IMR-90 (cell line): Measurements from ENCODE around the gene ALOX15. TPM values are rescaled to one million over a fixed set of nuclear protein-coding genes. Genes with fewer than 3 reads are reported as not detected.

ENCODE experiments used
- ATAC-seq: fragments of 200-7000 bp; cut with Tn5 transposase; 2 replicates; pipeline ENCODE4 v1.9.1; 2020; ENCODE audit warnings: low read depth, mild to moderate bottlenecking, moderate library complexity
- BruUV-seq: library from RNA; stranded (reverse); fragments of 400-500 nt; replicated peaks from 2 replicates; lab custom pipeline; 2021; lab: Mats Ljungman, UMichigan
- CTCF ChIA-PET: fragments of 300-600 bp; formaldehyde crosslinking; extraction: SDS; loops from one replicate; lab custom pipeline; 2021; ENCODE audit warnings: antibody characterized with exemption; lab: Yijun Ruan, JAX
- POLR2A ChIA-PET: fragments of 300-600 bp; sonication (Branson Sonifier 250); formaldehyde crosslinking; loops from one replicate; lab custom pipeline; 2022; ENCODE audit warnings: antibody characterized with exemption; ENCODE audit not compliant: unreplicated experiment; lab: Charles Lee
- DNase-seq: peaks from one replicate; pipeline ENCODE4 v3.0.0; 2013
- H2AFZ ChIP-seq: replicated peaks from 2 replicates; pipeline ENCODE3; 2013; ENCODE audit warnings: low read length, mild to moderate bottlenecking; ENCODE audit not compliant: poor library complexity
- H2AK5ac ChIP-seq: 2 replicates; pipeline ENCODE4 v1.6.1; 2013; ENCODE audit warnings: low read depth, low read length, inconsistent platforms
- H2AK9ac ChIP-seq: replicated peaks from 2 replicates; pipeline ENCODE3; 2013; ENCODE audit warnings: mild to moderate bottlenecking, low read depth, low read length, moderate library complexity; ENCODE audit not compliant: poor library complexity
- H2BK120ac ChIP-seq: 2 replicates; pipeline ENCODE4 v1.6.1; 2013; ENCODE audit warnings: low read depth, low read length, inconsistent platforms
- H2BK15ac ChIP-seq: 3 replicates; pipeline ENCODE4 v1.6.1; 2013; ENCODE audit warnings: low read depth, low read length, inconsistent platforms
- H2BK20ac ChIP-seq: 2 replicates; pipeline ENCODE4 v1.6.1; 2013; ENCODE audit warnings: low read depth, mild to moderate bottlenecking, inconsistent platforms, low read length, moderate library complexity
- H2BK5ac ChIP-seq: 2 replicates; pipeline ENCODE4 v1.6.1; 2013; ENCODE audit warnings: mild to moderate bottlenecking, low read depth, low read length, inconsistent platforms; ENCODE audit not compliant: poor library complexity, severe bottlenecking
- H3K14ac ChIP-seq: replicated peaks from 2 replicates; pipeline ENCODE4 v1.6.1; 2013; ENCODE audit warnings: low read depth, low read length, inconsistent platforms
- H3K18ac ChIP-seq: 2 replicates; pipeline ENCODE4 v1.6.1; 2013; ENCODE audit warnings: low read depth, low read length, control low read depth
- H3K23ac ChIP-seq: 2 replicates; pipeline ENCODE4 v1.6.1; 2013; ENCODE audit warnings: low read depth, low read length, inconsistent platforms
- H3K27ac ChIP-seq: 2 replicates; pipeline ENCODE4 v1.5.1; 2013; ENCODE audit warnings: mild to moderate bottlenecking, control low read depth, low read length; ENCODE audit not compliant: insufficient read depth
- H3K27me3 ChIP-seq: 2 replicates; pipeline ENCODE4 v1.6.1; 2013; ENCODE audit warnings: low read length; ENCODE audit not compliant: control insufficient read depth, insufficient read depth
- H3K36me3 ChIP-seq: 2 replicates; pipeline ENCODE4 v1.6.1; 2013; ENCODE audit warnings: low read length, mixed read lengths; ENCODE audit not compliant: control insufficient read depth, insufficient read depth
- H3K4ac ChIP-seq: 2 replicates; pipeline ENCODE4 v1.6.1; 2013; ENCODE audit warnings: low read depth, low read length, inconsistent platforms
- H3K4me1 ChIP-seq: 2 replicates; pipeline ENCODE4 v1.6.1; 2013; ENCODE audit warnings: low read length, mixed read lengths; ENCODE audit not compliant: control insufficient read depth, insufficient read depth
- H3K4me2 ChIP-seq: 2 replicates; pipeline ENCODE4 v1.6.1; 2013; ENCODE audit warnings: low read depth, mild to moderate bottlenecking, control low read depth, low read length, moderate library complexity
- H3K4me3 ChIP-seq: 2 replicates; pipeline ENCODE4 v1.5.1; 2013; ENCODE audit warnings: low read depth, mild to moderate bottlenecking, control low read depth, low read length, moderate library complexity; ENCODE audit not compliant: insufficient read depth
- H3K56ac ChIP-seq: 2 replicates; pipeline ENCODE4 v1.6.1; 2013; ENCODE audit warnings: low read length, inconsistent platforms; ENCODE audit not compliant: insufficient read depth; ENCODE audit errors: extremely low read depth
- H3K79me1 ChIP-seq, 2 experiments: 2 replicates each; pipeline ENCODE4 v1.6.1; 2013; ENCODE audit warnings: low read length in 2 of 2, inconsistent platforms in 1 of 2, low read depth in 1 of 2
- H3K9ac ChIP-seq: 2 replicates; pipeline ENCODE4 v1.6.1; 2013; ENCODE audit warnings: low read depth, low read length, control low read depth
- H3K9me1 ChIP-seq: 2 replicates; pipeline ENCODE4 v1.6.1; 2013; ENCODE audit warnings: low read length, inconsistent platforms; ENCODE audit not compliant: insufficient read depth
- H3K9me3 ChIP-seq: 2 replicates; pipeline ENCODE4 v1.6.1; 2013; ENCODE audit warnings: low read length; ENCODE audit not compliant: control insufficient read depth, insufficient read depth
- H4K20me1 ChIP-seq: 2 replicates; pipeline ENCODE4 v1.6.1; 2013; ENCODE audit warnings: low read length, inconsistent platforms; ENCODE audit not compliant: insufficient read depth
- H4K5ac ChIP-seq: 2 replicates; pipeline ENCODE4 v1.6.1; 2013; ENCODE audit warnings: mild to moderate bottlenecking, low read depth, low read length, control low read depth
- H4K8ac ChIP-seq, 2 experiments: 2 replicates each; pipeline ENCODE4 v1.6.1; 2013; ENCODE audit warnings: low read depth in 2 of 2, low read length in 2 of 2, control low read depth in 1 of 2, inconsistent platforms in 1 of 2
- H4K91ac ChIP-seq: 2 replicates; pipeline ENCODE4 v1.6.1; 2013; ENCODE audit warnings: low read depth, low read length, inconsistent platforms; ENCODE audit not compliant: insufficient read depth
- FOS ChIP-seq: fragments of 150-350 bp; IDR thresholded peaks from 2 replicates; pipeline ENCODE4 v1.6.1; 2016; ENCODE audit warnings: low read depth, low read length
- MAZ ChIP-seq: IDR thresholded peaks from 2 replicates; pipeline ENCODE4 v1.6.1; 2012; ENCODE audit warnings: low read depth, mild to moderate bottlenecking, low read length, improper control_type of control experiment, moderate library complexity, borderline replicate concordance
- MXI1 ChIP-seq: IDR thresholded peaks from 2 replicates; pipeline ENCODE4 v1.6.1; 2012; ENCODE audit warnings: low read depth, mild to moderate bottlenecking, low read length, moderate library complexity, borderline replicate concordance
- NFE2L2 ChIP-seq: fragments of 150-350 bp; IDR thresholded peaks from 2 replicates; pipeline ENCODE4 v1.6.1; 2016; ENCODE audit warnings: low read depth, mild to moderate bottlenecking, low read length
- POLR2A ChIP-seq: IDR thresholded peaks from 2 replicates; pipeline ENCODE4 v1.6.1; 2012; ENCODE audit warnings: mild to moderate bottlenecking, low read depth, low read length
- RCOR1 ChIP-seq: IDR thresholded peaks from 2 replicates; pipeline ENCODE4 v1.6.1; 2012; ENCODE audit warnings: mild to moderate bottlenecking, low read length, improper control_type of control experiment; ENCODE audit not compliant: insufficient replicate concordance
- RFX5 ChIP-seq: IDR thresholded peaks from 2 replicates; pipeline ENCODE4 v1.8.0; 2012; ENCODE audit warnings: low read depth, mild to moderate bottlenecking, low read length, moderate library complexity
- USF2 ChIP-seq: fragments of 150-350 bp; IDR thresholded peaks from 2 replicates; pipeline ENCODE4 v1.6.1; 2017; ENCODE audit warnings: mild to moderate bottlenecking, antibody characterized with exemption, low read length, low read depth
- WGBS, 2 experiments: methylation state at CpG; one replicate each; pipeline versions ENCODE4 v1.1.5 to v1.1.7; 2013; ENCODE audit warnings: missing lambda C conversion rate in 2 of 2; ENCODE audit not compliant: insufficient read length in 1 of 2; ENCODE audit errors: extremely low coverage in 2 of 2; 5-methylcytosine and 5-hydroxymethylcytosine counted together
- dilution Hi-C: fragments of 300-500 bp; cut with HindIII; formaldehyde crosslinking; loops from one replicate; pipeline ENCODE4 v1.14.3; 2018; ENCODE audit warnings: low sequenced_read_pairs; ENCODE audit not compliant: unreplicated experiment
- in situ Hi-C: fragments of 300-500 bp; cut with MboI; formaldehyde crosslinking; loops from 3 replicates; pipeline ENCODE4 v1.14.3; 2019; ENCODE audit warnings: low sequenced_read_pairs, inconsistent platforms, mixed read lengths
- intact Hi-C: fragments of 100-400 bp; cut with micrococcal nuclease; formaldehyde crosslinking; loops from 2 replicates; pipeline ENCODE4 v1.10.0; 2022
- polyA plus RNA-seq, 3 experiments: library from polyadenylated mRNA; depleted of rRNA; stranded (reverse); fragments of >200 nt; gene quantifications; 2 replicates each; pipeline ENCODE4 v1.2.3, GENCODE V29; 2012; ENCODE audit warnings: low replicate concordance in 1 of 3
- total RNA-seq: library from RNA; depleted of rRNA; stranded (reverse); fragments of >200 nt; gene quantifications from 2 replicates; pipeline ENCODE4 v1.2.3, GENCODE V29; 2012

Gene ALOX15
- total and polyA plus RNA-seq, 2 of the 4 experiments (the other 2 are of a cell fraction) = not detected

- no TSS peak for BruUV-seq
- no peaks in the 10 kb centered on the region for H4K20me1 ChIP-seq
- in situ Hi-C loops (no loop called here), intact Hi-C loops (no loop called here), dilution Hi-C loops (no loop called here)
- ChIA-PET CTCF (no interaction called here), POLR2A (no interaction called here)
- H2AK5ac ChIP-seq = no peak overlapping the region
- no peak overlapping the region for H2BK20ac ChIP-seq
- H3K9me3 ChIP-seq = no peaks in the 10 kb centered on the region
- DNase-seq (peak; percentile 53), ATAC-seq (peak; percentile 89)
- WGBS, 2 experiments = 17% methylated on average over 6 of the region's 12 CpGs; no CpG with 5 or more reads in 1 of the 2 experiments
- no peak overlapping the region for H3K4me2 ChIP-seq
- H2BK15ac ChIP-seq = no peak overlapping the region
- H2AK9ac ChIP-seq = no peak overlapping the region
- H3K9ac ChIP-seq = no peak overlapping the region
- TF ChIP-seq USF2 = 0 out of 2 replicates have a peak, but pooled peaks have one; percentile 22
- TF ChIP-seq RFX5 = no peak
- no peak for TF ChIP-seq MXI1
- no peak for TF ChIP-seq MAZ
- TF ChIP-seq FOS = no peak
- no peak for TF ChIP-seq RCOR1
- TF ChIP-seq NFE2L2 = no peak
- TF ChIP-seq POLR2A = no peak
- peaks cover 4% of the 10 kb centered on the region; the same call in 1 of the 2 replicates for H3K4me1 ChIP-seq
- H3K18ac ChIP-seq = no peak overlapping the region
- H2BK120ac ChIP-seq = no peak overlapping the region
- no peak overlapping the region for H4K8ac ChIP-seq
- H3K4me3 ChIP-seq = no peak overlapping the region
- no peak overlapping the region for H3K27ac ChIP-seq
- H3K14ac ChIP-seq = no peak overlapping the region
- H3K9me1 ChIP-seq = no peaks in the 10 kb centered on the region
- no peak overlapping the region for H2AFZ ChIP-seq
- no peak overlapping the region for H2BK5ac ChIP-seq
- peaks cover 44% of the 10 kb centered on the region for H3K27me3 ChIP-seq
- H3K56ac ChIP-seq = no peak overlapping the region
- H3K23ac ChIP-seq = no peak overlapping the region
- no peak overlapping the region for H4K91ac ChIP-seq
- no peak overlapping the region for H3K4ac ChIP-seq
- H4K5ac ChIP-seq = no peak overlapping the region
- no peaks in the 10 kb centered on the region for H3K36me3 ChIP-seq
- H3K79me1 ChIP-seq = no peaks in the 10 kb centered on the region
These were observed 49.9 kb downstream of the ALOX15 start for GRCh38 chr17:4591529-4591928.
